Stimulated activated CD8-positive, alpha-beta memory T cell treated with anti-CD3 and anti-CD28 coated beads, Interleukin-15, amount 100 ng/mL, for 1 hour (primary cell): ENCODE results near the gene EPO.
"Not testable (repeated sequence)": the region's sequence is repeated elsewhere in the genome, so short reads cannot be mapped to it uniquely, and the experiment has no call there.

Experiments used
- DNase-seq: peaks from one replicate; pipeline ENCODE4 v3.0.0-alpha.2; 2020; ENCODE audit warnings: low read depth

The EPO gene

GRCh38 chr7:100683659-100684533, 36.4 kb upstream of the EPO start:
- no peak for DNase-seq

GRCh38 chr7:100684534-100685042, 35.7 kb upstream of the EPO start:
- DNase-seq: no peak

- DNase-seq: no peak
Observed at GRCh38 chr7:100685049-100685605, 35.1 kb upstream of the EPO start.

- DNase-seq: no peak
Observed at GRCh38 chr7:100685631-100686145, 34.6 kb upstream of the EPO start.

GRCh38 chr7:100686201-100686821, 34.0 kb upstream of the EPO start:
- no peak for DNase-seq

GRCh38 chr7:100686822-100687211, 33.5 kb upstream of the EPO start:
- no peak for DNase-seq

- DNase-seq: no peak
Observed at GRCh38 chr7:100687261-100687660, 33.0 kb upstream of the EPO start.

- no peak for DNase-seq
Observed at GRCh38 chr7:100687751-100688300, 32.4 kb upstream of the EPO start.

- no peak for DNase-seq
Observed at GRCh38 chr7:100688326-100688860, 31.9 kb upstream of the EPO start.

GRCh38 chr7:100689230-100690135, 30.8 kb upstream of the EPO start:
- DNase-seq: no peak

GRCh38 chr7:100691676-100692577, 28.3 kb upstream of the EPO start:
- DNase-seq: peak; percentile 71

- DNase-seq: no peak
Observed at GRCh38 chr7:100692578-100692961, 27.7 kb upstream of the EPO start.

GRCh38 chr7:100693312-100694097, 26.8 kb upstream of the EPO start:
- DNase-seq: no peak

GRCh38 chr7:100694098-100694745, 26.0 kb upstream of the EPO start, which contains the start of gene GIGYF1:
GIGYF1 (minus strand) TSS chr7:100694250; CDS start chr7:100688238, 6,012 bp downstream.
- no peak for DNase-seq

- no peak for DNase-seq
Observed at GRCh38 chr7:100696123-100696521, 24.1 kb upstream of the EPO start.

GRCh38 chr7:100699018-100699417, 21.2 kb upstream of the EPO start:
- no peak for DNase-seq

GRCh38 chr7:100701089-100701488, 19.2 kb upstream of the EPO start:
- not testable (repeated sequence) for DNase-seq

GRCh38 chr7:100705320-100705752, 14.9 kb upstream of the EPO start:
- peak; percentile 63 for DNase-seq
